22Rv1 (cell line): ENCODE results near the gene CDK11B.

Source experiments
- H3K27ac ChIP-seq: fragments of 450-650 bp; 2 replicates; pipeline ENCODE4 v1.5.1; 2017
- CTCF ChIP-seq: fragments of 450-650 bp; IDR thresholded peaks from 2 replicates; pipeline ENCODE4 v1.5.1; 2017; ENCODE audit warnings: mild to moderate bottlenecking
- ZFX ChIP-seq: fragments of 450-650 bp; IDR thresholded peaks from 2 replicates; pipeline ENCODE4 v1.6.1; 2017; ENCODE audit warnings: antibody characterized with exemption, borderline replicate concordance

The CDK11B gene

GRCh38 chr1:1593834-1594601, 64.8 kb downstream of the CDK11B start:
- no peak overlapping the region for H3K27ac ChIP-seq
- TF ChIP-seq ZFX = no peak
- TF ChIP-seq CTCF = no peak

DNA sequence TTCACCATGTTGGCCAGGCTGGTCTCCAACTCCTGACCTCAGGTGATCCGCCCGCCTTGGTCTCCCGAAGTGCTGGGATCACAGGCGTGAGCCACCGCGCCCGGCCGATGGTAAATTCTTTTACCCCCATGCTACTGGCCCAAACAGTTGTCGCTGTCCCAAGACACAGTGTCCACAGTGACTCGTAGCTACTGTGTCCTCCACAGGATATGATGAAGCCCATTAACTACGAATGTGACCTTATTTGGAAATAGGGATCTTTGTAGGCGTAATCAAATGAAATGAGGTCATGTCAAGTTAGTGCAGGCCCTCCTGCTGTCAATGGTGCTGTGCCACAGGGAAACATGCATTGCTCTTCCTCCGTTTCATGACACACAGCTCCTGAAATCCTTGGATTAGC, 67.4 kb downstream of the CDK11B start:
- no peak overlapping the region for H3K27ac ChIP-seq
- TF ChIP-seq CTCF = no peak
- no peak for TF ChIP-seq ZFX
